WTC11 (cell line): Measurements from ENCODE around the gene FHIT. TPM values are rescaled to one million over a fixed set of nuclear protein-coding genes. Genes with fewer than 3 reads are reported as not detected.

ENCODE experiments used
- ATAC-seq: fragments of 200-7000 bp; cut with Tn5 transposase; 2 replicates; pipeline ENCODE4 v1.10.0; 2021; ENCODE audit warnings: mild to moderate bottlenecking, moderate library complexity
- CTCF ChIA-PET: fragments of 300-600 bp; sonication (Branson Sonifier 250); formaldehyde crosslinking; loops from one replicate; lab custom pipeline; 2021; ENCODE audit warnings: antibody characterized with exemption; lab: Charles Lee
- POLR2A ChIA-PET: fragments of 350-600 bp; sonication (Branson Sonifier 250); formaldehyde crosslinking; loops from one replicate; lab custom pipeline; 2021; ENCODE audit warnings: antibody characterized with exemption; lab: Charles Lee
- DNase-seq: peaks from one replicate; pipeline ENCODE4 v3.0.0; 2021; ENCODE audit warnings: low spot score
- H3K27ac Mint-ChIP-seq: 2 replicates; pipeline ENCODE4 v1.8.0; 2021; ENCODE audit warnings: mixed read lengths
- H3K27me3 Mint-ChIP-seq: 2 replicates; pipeline ENCODE4 v1.8.0; 2021; ENCODE audit warnings: low read depth, mild to moderate bottlenecking, moderate library complexity, mixed read lengths
- H3K36me3 Mint-ChIP-seq: 2 replicates; pipeline ENCODE4 v1.8.0; 2021; ENCODE audit warnings: mixed read lengths
- H3K4me1 Mint-ChIP-seq: 2 replicates; pipeline ENCODE4 v1.8.0; 2022; ENCODE audit warnings: mixed read lengths
- H3K4me3 Mint-ChIP-seq: 2 replicates; pipeline ENCODE4 v1.8.0; 2021; ENCODE audit warnings: mild to moderate bottlenecking, moderate library complexity, mixed read lengths
- H3K9me3 Mint-ChIP-seq: 2 replicates; pipeline ENCODE4 v1.8.0; 2021; ENCODE audit warnings: mixed read lengths
- AR ChIP-seq: fragments of 250-450 bp; sonication (Bioruptor Pico); IDR thresholded peaks from 2 replicates; pipeline ENCODE4 v1.9.0; 2021; ENCODE audit warnings: mild to moderate bottlenecking
- CREB1 ChIP-seq: sonication (generic); formaldehyde crosslinking; IDR thresholded peaks from 2 replicates; pipeline ENCODE4 v1.8.0; 2023; ENCODE audit warnings: mild to moderate bottlenecking, missing genetic modification reagents
- ELF4 ChIP-seq: sonication (generic); formaldehyde crosslinking; IDR thresholded peaks from 2 replicates; pipeline ENCODE4 v1.8.1; 2022; ENCODE audit warnings: low read depth, mild to moderate bottlenecking, moderate library complexity, missing genetic modification reagents
- FOXP1 ChIP-seq: sonication (generic); formaldehyde crosslinking; IDR thresholded peaks from 2 replicates; pipeline ENCODE4 v1.8.0; 2022; ENCODE audit warnings: missing genetic modification reagents, mild to moderate bottlenecking, moderate library complexity, borderline replicate concordance
- HMGA2 ChIP-seq: fragments of 250-450 bp; sonication (Bioruptor Pico); IDR thresholded peaks from 2 replicates; pipeline ENCODE4 v1.4.0; 2021; ENCODE audit warnings: mild to moderate bottlenecking, moderate library complexity
- IRF1 ChIP-seq: sonication (generic); formaldehyde crosslinking; IDR thresholded peaks from 2 replicates; pipeline ENCODE4 v1.8.0; 2023; ENCODE audit warnings: missing genetic modification reagents
- MLX ChIP-seq: sonication (generic); formaldehyde crosslinking; IDR thresholded peaks from 2 replicates; pipeline ENCODE4 v1.8.1; 2023; ENCODE audit warnings: mild to moderate bottlenecking, missing genetic modification reagents, moderate library complexity
- MXD4 ChIP-seq: fragments of 250-450 bp; sonication (Bioruptor Pico); IDR thresholded peaks from 2 replicates; pipeline ENCODE4 v1.8.0; 2021; ENCODE audit warnings: mild to moderate bottlenecking, moderate library complexity, borderline replicate concordance
- MYBL2 ChIP-seq: sonication (generic); formaldehyde crosslinking; IDR thresholded peaks from 2 replicates; pipeline ENCODE4 v1.8.1; 2023; ENCODE audit warnings: mild to moderate bottlenecking, moderate library complexity, missing genetic modification reagents
- NFATC4 ChIP-seq: fragments of 250-450 bp; sonication (Bioruptor Pico); IDR thresholded peaks from 2 replicates; pipeline ENCODE4 v1.9.0; 2021; ENCODE audit warnings: mild to moderate bottlenecking
- NFE2L1 ChIP-seq: sonication (generic); formaldehyde crosslinking; IDR thresholded peaks from 2 replicates; pipeline ENCODE4 v1.8.1; 2023; ENCODE audit warnings: missing genetic modification reagents
- NFYB ChIP-seq: sonication (generic); formaldehyde crosslinking; conservative IDR thresholded peaks from 2 replicates; pipeline ENCODE4 v1.8.0; 2022; ENCODE audit warnings: low read depth, missing genetic modification reagents
- PRDM15 ChIP-seq: sonication (generic); formaldehyde crosslinking; IDR thresholded peaks from 2 replicates; pipeline ENCODE4 v1.8.0; 2022; ENCODE audit warnings: missing genetic modification reagents
- ZBTB21 ChIP-seq: sonication (generic); formaldehyde crosslinking; IDR thresholded peaks from 2 replicates; pipeline ENCODE4 v1.8.1; 2023; ENCODE audit warnings: mild to moderate bottlenecking, missing genetic modification reagents, borderline replicate concordance
- ZBTB43 ChIP-seq: sonication (generic); formaldehyde crosslinking; IDR thresholded peaks from 2 replicates; pipeline ENCODE4 v1.8.1; 2023; ENCODE audit warnings: mild to moderate bottlenecking, missing genetic modification reagents
- ZNF138 ChIP-seq: sonication (generic); formaldehyde crosslinking; conservative IDR thresholded peaks from 2 replicates; pipeline ENCODE4 v1.8.1; 2022; ENCODE audit warnings: mild to moderate bottlenecking, moderate library complexity, missing genetic modification reagents
- ZSCAN18 ChIP-seq: fragments of 250-450 bp; sonication (Bioruptor Pico); IDR thresholded peaks from 2 replicates; pipeline ENCODE4 v2.1.2; 2022; ENCODE audit warnings: mild to moderate bottlenecking, moderate library complexity
- total RNA-seq: library from RNA; stranded (reverse); gene quantifications from 3 replicates; pipeline ENCODE4 v1.2.3, GENCODE V29; 2021

The FHIT gene
- total RNA-seq, 1 experiment from 2014 or later = 2.6 TPM

- no peak for ATAC-seq
- Mint-ChIP-seq H3K4me1 (peaks cover 41% of the 10 kb centered on the region), H3K4me3 (no peak overlapping the region), H3K27me3 (no peaks in the 10 kb centered on the region; the same call in 1 of the 2 replicates), H3K36me3 (peaks cover 12% of the 10 kb centered on the region), H3K9me3 (peaks cover 6% of the 10 kb centered on the region), H3K27ac (no peak overlapping the region)
- CTCF ChIA-PET = no interaction called here
- no peak for DNase-seq
- no peak for TF ChIP-seq MYBL2
- no peak for TF ChIP-seq AR (CRISPR knock-in tag)
- TF ChIP-seq FOXP1 (CRISPR knock-in tag) = no peak
- no peak for TF ChIP-seq ZNF138 (CRISPR knock-in tag)
- no peak for TF ChIP-seq NFE2L1 (CRISPR knock-in tag)
- TF ChIP-seq ZBTB43 (CRISPR knock-in tag) = no peak
- TF ChIP-seq MLX (CRISPR knock-in tag) = no peak
- no peak for TF ChIP-seq ZSCAN18
- no peak for TF ChIP-seq IRF1 (CRISPR knock-in tag)
- TF ChIP-seq ZBTB21 (CRISPR knock-in tag) = no peak
- TF ChIP-seq NFATC4 (CRISPR knock-in tag) = no peak
- TF ChIP-seq HMGA2 (CRISPR knock-in tag) = no peak
- no peak for TF ChIP-seq MXD4
- no peak for TF ChIP-seq ELF4
- TF ChIP-seq NFYB (CRISPR knock-in tag) = no peak
- TF ChIP-seq CREB1 (CRISPR knock-in tag) = no peak
- no peak for TF ChIP-seq PRDM15
- POLR2A ChIA-PET = no interaction called here
These were observed 847.4 kb downstream of the FHIT start for GRCh38 chr3:60403866-60404265.
